ENCODE measurements around the gene ANKLE2. TPM values are rescaled to one million over a fixed set of nuclear protein-coding genes. Genes with fewer than 3 reads are reported as not detected.

Gene ANKLE2
- total RNA-seq, 1 experiment from 2014 or later: 80.3 TPM

GRCh38 chr12:132707241-132707640, 54.4 kb downstream of the ANKLE2 start:
- Histone ChIP-seq H2AFZ (ENCODE audit: low read length) (no peak overlapping the region), H3K4me1 (ENCODE audit: insufficient read depth, low read length) (no peaks in the 10 kb centered on the region), H2BK20ac (ENCODE audit: low read depth, low read length, poor library complexity, severe bottlenecking) (no peak overlapping the region), H2BK12ac (ENCODE audit: insufficient read length, low read depth, low read length) (no peak overlapping the region), H3K14ac (ENCODE audit: insufficient read depth, low read length) (no peak overlapping the region), H3K79me2 (ENCODE audit: insufficient read depth, low read length) (peaks cover 8% of the 10 kb centered on the region; the same call in 1 of the 2 replicates), H2BK5ac (ENCODE audit: insufficient read length, low read length) (no peak overlapping the region), H3K9me3 (ENCODE audit: control insufficient read depth, low read depth, low read length) (peaks cover 4% of the 10 kb centered on the region), H3T11ph (ENCODE audit: low read length) (no peak overlapping the region), H4K5ac (ENCODE audit: insufficient read length, low read depth, low read length) (no peak overlapping the region), H3K79me1 (ENCODE audit: insufficient read depth, low read depth, low read length, poor library complexity, severe bottlenecking) (no peaks in the 10 kb centered on the region), H3K27ac (ENCODE audit: insufficient read length, low read depth, low read length) (no peak overlapping the region), H2BK15ac (ENCODE audit: low read depth, low read length) (no peak overlapping the region), H3K23ac (ENCODE audit: insufficient read length, low read depth, low read length) (no peak overlapping the region), H3K18ac (ENCODE audit: insufficient read length, low read depth, low read length) (no peak overlapping the region), H3K9ac (ENCODE audit: extremely low read depth, insufficient read length, low read length) (no peak overlapping the region), H3K4ac (ENCODE audit: low read depth, low read length) (no peak overlapping the region), H3K56ac (ENCODE audit: insufficient read length, low read depth, low read length) (no peak overlapping the region), H2BK120ac (ENCODE audit: low read depth, low read length, poor library complexity, severe bottlenecking) (no peak overlapping the region), H4K20me1 (ENCODE audit: control insufficient read depth, insufficient read depth, insufficient read length) (no peaks in the 10 kb centered on the region), H4K8ac (replicated peaks; ENCODE audit: insufficient read length, low read depth, low read length) (no peak overlapping the region), H4K91ac (ENCODE audit: insufficient read length, low read depth, low read length) (no peak overlapping the region), H3K23me2 (ENCODE audit: insufficient read length, low read depth, low read length, poor library complexity, severe bottlenecking) (peaks cover 10% of the 10 kb centered on the region), H2AK5ac (ENCODE audit: insufficient read length, low read length) (no peak overlapping the region), H3K27me3 (ENCODE audit: insufficient read depth, low read length) (peaks cover 3% of the 10 kb centered on the region; the same call in 1 of the 2 replicates), H3K4me2 (ENCODE audit: insufficient read depth, insufficient read length, low read length) (no peak overlapping the region)
- TF ChIP-seq CTCF (conservative IDR thresholded peaks at IDR 0.05): no peak
- Mint-ChIP-seq H3K27me3 (ENCODE audit: low read depth) (no peaks in the 10 kb centered on the region), H3K4me1 (peaks cover 9 to 19% of the 10 kb centered on the region in 2 experiments), H3K9me3 (peaks cover 0 to 12% of the 10 kb centered on the region in 2 experiments; a peak in 2 of 5 replicates), H3K4me3 (peak overlapping the region in 1 of 2 experiments; percentile 18; a peak in 3 of 5 replicates), H3K36me3 (ENCODE audit: insufficient read depth in 1 of 3, low read depth in 3 of 3) (peaks cover 1 to 30% (median 23%) of the 10 kb centered on the region in 3 experiments; a peak in 6 of 7 replicates), H3K27ac (peak overlapping the region in 1 of 3 experiments; percentile 33; a peak in 1 of 7 replicates)
- WGBS (ENCODE audit: extremely low coverage, insufficient read length, low lambda C conversion rate): no CpG with 5 or more reads among the region's 6 CpGs
- no peak for DNase-seq
